ENCODE measurements around the gene IL21R. TPM values are rescaled to one million over a fixed set of nuclear protein-coding genes. Genes with fewer than 3 reads are reported as not detected.
A peak's percentile ranks its signal among the peaks of the same experiment; 100 is the strongest.

The IL21R gene
- total and polyA plus RNA-seq, 5 donors, result 0.34 to 1.4 (median 0.81) TPM

- Histone ChIP-seq H3K27ac (ENCODE audit: low read length) (no peak overlapping the region), H3K27me3 (ENCODE audit: control insufficient read depth, insufficient read depth) (no peaks in the 10 kb centered on the region), H3K4me1 (ENCODE audit: control insufficient read depth, insufficient read depth, low read length) (no peaks in the 10 kb centered on the region), H3K4me3 (ENCODE audit: low read length) (no peak overlapping the region), H3K9me3 (ENCODE audit: control insufficient read depth, low read length) (no peaks in the 10 kb centered on the region)
- intact Hi-C loops (cut with DNase I), result no loop called here
- ATAC-seq (no peak), DNase-seq (peak in 1 of 3 donors; percentile 41)
- WGBS, result 88% methylated on average over 9 of the region's 9 CpGs
These were observed 35.1 kb downstream of the IL21R start for GRCh38 chr16:27436921-27437650.

GRCh38 chr16:27437946-27438345 lies 36.0 kb downstream of the IL21R start:
- no peak overlapping the region for H3K4me3 ChIP-seq (ENCODE audit: low read length)
- 94% methylated on average over 6 of the region's 6 CpGs for whole genome bisulfite sequencing
- no peak overlapping the region for H3K27ac ChIP-seq (ENCODE audit: low read length)
- intact Hi-C loops (cut with DNase I), result no loop called here
- DNase-seq, result no peak
- H3K9me3 ChIP-seq (ENCODE audit: control insufficient read depth, low read length), result no peaks in the 10 kb centered on the region
- no peaks in the 10 kb centered on the region for H3K27me3 ChIP-seq (ENCODE audit: control insufficient read depth, insufficient read depth)
- ATAC-seq, result no peak
- no peaks in the 10 kb centered on the region for H3K4me1 ChIP-seq (ENCODE audit: control insufficient read depth, insufficient read depth, low read length)

GRCh38 chr16:27439271-27440018 lies 37.5 kb downstream of the IL21R start:
- intact Hi-C loops (cut with DNase I), result no loop called here
- Histone ChIP-seq H3K27ac (ENCODE audit: low read length) (no peak overlapping the region), H3K4me3 (ENCODE audit: low read length) (no peak overlapping the region), H3K4me1 (ENCODE audit: control insufficient read depth, insufficient read depth, low read length) (no peaks in the 10 kb centered on the region), H3K27me3 (ENCODE audit: control insufficient read depth, insufficient read depth) (no peaks in the 10 kb centered on the region), H3K9me3 (ENCODE audit: control insufficient read depth, low read length) (no peaks in the 10 kb centered on the region)
- ATAC-seq (no peak), DNase-seq (peak in 1 of 3 donors; percentile 24)
- 72% methylated on average over 18 of the region's 18 CpGs for WGBS

GRCh38 chr16:27441276-27441675 lies 39.3 kb downstream of the IL21R start:
- Histone ChIP-seq H3K9me3 (ENCODE audit: control insufficient read depth, low read length) (no peaks in the 10 kb centered on the region), H3K27ac (ENCODE audit: low read length) (no peak overlapping the region), H3K27me3 (ENCODE audit: control insufficient read depth, insufficient read depth) (no peaks in the 10 kb centered on the region), H3K4me1 (ENCODE audit: control insufficient read depth, insufficient read depth, low read length) (no peaks in the 10 kb centered on the region), H3K4me3 (ENCODE audit: low read length) (no peak overlapping the region)
- intact Hi-C loops (cut with DNase I), result no loop called here
- WGBS, result 78% methylated on average over 5 of the region's 5 CpGs
- ATAC-seq, result no peak
- DNase-seq, result no peak

GRCh38 chr16:27441998-27442397 lies 40.0 kb downstream of the IL21R start:
- Histone ChIP-seq H3K4me1 (ENCODE audit: control insufficient read depth, insufficient read depth, low read length) (no peaks in the 10 kb centered on the region), H3K4me3 (ENCODE audit: low read length) (no peak overlapping the region), H3K27ac (ENCODE audit: low read length) (no peak overlapping the region), H3K9me3 (ENCODE audit: control insufficient read depth, low read length) (no peaks in the 10 kb centered on the region), H3K27me3 (ENCODE audit: control insufficient read depth, insufficient read depth) (no peaks in the 10 kb centered on the region)
- intact Hi-C loops (cut with DNase I), result no loop called here
- ATAC-seq, result no peak
- 93% methylated on average over 8 of the region's 8 CpGs for WGBS
- DNase-seq, result peak in 1 of 3 donors; percentile 3

- WGBS, result 43% methylated on average over 2 of the region's 2 CpGs
- Histone ChIP-seq H3K27me3 (ENCODE audit: control insufficient read depth, insufficient read depth) (no peaks in the 10 kb centered on the region), H3K9me3 (ENCODE audit: control insufficient read depth, low read length) (no peaks in the 10 kb centered on the region), H3K4me3 (ENCODE audit: low read length) (no peak overlapping the region), H3K4me1 (ENCODE audit: control insufficient read depth, insufficient read depth, low read length) (no peaks in the 10 kb centered on the region), H3K27ac (ENCODE audit: low read length) (no peak overlapping the region)
- ATAC-seq, result no peak
- intact Hi-C loops (cut with DNase I), result no loop called here
- peak in 1 of 3 donors; percentile 17 for DNase-seq
These were observed 42.0 kb downstream of the IL21R start for GRCh38 chr16:27444015-27444414.

- Histone ChIP-seq H3K4me3 (ENCODE audit: low read length) (no peak overlapping the region), H3K4me1 (ENCODE audit: control insufficient read depth, insufficient read depth, low read length) (no peaks in the 10 kb centered on the region), H3K27ac (ENCODE audit: low read length) (no peak overlapping the region), H3K9me3 (ENCODE audit: control insufficient read depth, low read length) (no peaks in the 10 kb centered on the region), H3K27me3 (ENCODE audit: control insufficient read depth, insufficient read depth) (no peaks in the 10 kb centered on the region)
- DNase-seq (peak in 1 of 3 donors; percentile 24), ATAC-seq (no peak)
- intact Hi-C loops (cut with DNase I), result no loop called here
- 92% methylated on average over 5 of the region's 5 CpGs for WGBS
These were observed 42.5 kb downstream of the IL21R start for GRCh38 chr16:27444470-27444869.

- H3K4me1 ChIP-seq (ENCODE audit: control insufficient read depth, insufficient read depth, low read length), result no peaks in the 10 kb centered on the region
- 90% methylated on average over 12 of the region's 12 CpGs for WGBS
- no peak overlapping the region for H3K4me3 ChIP-seq (ENCODE audit: low read length)
- ATAC-seq (no peak), DNase-seq (peak in 2 of 3 donors; percentile 11 to 17)
- no peaks in the 10 kb centered on the region for H3K27me3 ChIP-seq (ENCODE audit: control insufficient read depth, insufficient read depth)
- no peak overlapping the region for H3K27ac ChIP-seq (ENCODE audit: low read length)
- no peaks in the 10 kb centered on the region for H3K9me3 ChIP-seq (ENCODE audit: control insufficient read depth, low read length)
- intact Hi-C loops (cut with DNase I), result no loop called here
These were observed 43.7 kb downstream of the IL21R start for GRCh38 chr16:27445502-27446175.

- 81% methylated on average over 4 of the region's 4 CpGs for WGBS
- H3K27ac ChIP-seq (ENCODE audit: low read length), result no peak overlapping the region
- ATAC-seq, result no peak
- intact Hi-C loops (cut with DNase I), result no loop called here
- H3K27me3 ChIP-seq (ENCODE audit: control insufficient read depth, insufficient read depth), result no peaks in the 10 kb centered on the region
- DNase-seq, result peak in 2 of 3 donors; percentile 40 to 56
- H3K9me3 ChIP-seq (ENCODE audit: control insufficient read depth, low read length), result no peaks in the 10 kb centered on the region
- H3K4me1 ChIP-seq (ENCODE audit: control insufficient read depth, insufficient read depth, low read length), result no peaks in the 10 kb centered on the region
- H3K4me3 ChIP-seq (ENCODE audit: low read length), result no peak overlapping the region
These were observed 44.7 kb downstream of the IL21R start for GRCh38 chr16:27446721-27447120.

GRCh38 chr16:27447301-27447700 lies 45.3 kb downstream of the IL21R start:
- DNase-seq, result peak in 2 of 3 donors; percentile 4 to 12
- H3K27ac ChIP-seq (ENCODE audit: low read length), result no peak overlapping the region
- no peak for ATAC-seq
- no peaks in the 10 kb centered on the region for H3K9me3 ChIP-seq (ENCODE audit: control insufficient read depth, low read length)
- intact Hi-C loops (cut with DNase I), result no loop called here
- no peak overlapping the region for H3K4me3 ChIP-seq (ENCODE audit: low read length)
- H3K4me1 ChIP-seq (ENCODE audit: control insufficient read depth, insufficient read depth, low read length), result no peaks in the 10 kb centered on the region
- WGBS, result 93% methylated on average over 5 of the region's 5 CpGs
- no peaks in the 10 kb centered on the region for H3K27me3 ChIP-seq (ENCODE audit: control insufficient read depth, insufficient read depth)

All from right cardiac atrium (tissue), 5 donors.